ENCODE measurements around the gene SLC26A11.

DNA sequence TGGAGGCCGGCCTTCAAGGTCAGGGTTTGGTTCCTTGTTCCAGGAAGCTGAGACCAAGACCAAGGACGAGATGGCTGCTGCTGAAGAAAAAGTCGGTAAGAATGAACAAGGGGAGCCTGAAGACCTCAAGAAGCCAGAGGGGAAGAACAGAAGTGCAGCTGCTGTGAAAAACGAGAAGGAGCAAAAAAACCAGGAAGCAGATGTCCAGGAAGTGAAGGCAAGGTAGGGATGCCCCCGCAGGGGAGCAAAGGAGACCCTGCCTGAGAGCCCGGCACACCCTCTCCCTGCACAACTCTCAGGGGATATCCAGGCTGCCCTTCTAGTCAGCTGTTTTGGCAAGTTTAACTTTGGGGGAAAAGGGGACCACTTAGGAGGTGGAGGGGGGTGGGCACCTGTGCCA, 69.4 kb downstream of the SLC26A11 start:
- TF ChIP-seq POLR2A (IDR thresholded peaks at IDR 0.05) (no peak), POLR2AphosphoS5 (IDR thresholded peaks at IDR 0.05) (no peak), EP300 (IDR thresholded peaks at IDR 0.05; ENCODE audit: low read depth) (no peak)
- TF ChIP-seq, protein P1, sequence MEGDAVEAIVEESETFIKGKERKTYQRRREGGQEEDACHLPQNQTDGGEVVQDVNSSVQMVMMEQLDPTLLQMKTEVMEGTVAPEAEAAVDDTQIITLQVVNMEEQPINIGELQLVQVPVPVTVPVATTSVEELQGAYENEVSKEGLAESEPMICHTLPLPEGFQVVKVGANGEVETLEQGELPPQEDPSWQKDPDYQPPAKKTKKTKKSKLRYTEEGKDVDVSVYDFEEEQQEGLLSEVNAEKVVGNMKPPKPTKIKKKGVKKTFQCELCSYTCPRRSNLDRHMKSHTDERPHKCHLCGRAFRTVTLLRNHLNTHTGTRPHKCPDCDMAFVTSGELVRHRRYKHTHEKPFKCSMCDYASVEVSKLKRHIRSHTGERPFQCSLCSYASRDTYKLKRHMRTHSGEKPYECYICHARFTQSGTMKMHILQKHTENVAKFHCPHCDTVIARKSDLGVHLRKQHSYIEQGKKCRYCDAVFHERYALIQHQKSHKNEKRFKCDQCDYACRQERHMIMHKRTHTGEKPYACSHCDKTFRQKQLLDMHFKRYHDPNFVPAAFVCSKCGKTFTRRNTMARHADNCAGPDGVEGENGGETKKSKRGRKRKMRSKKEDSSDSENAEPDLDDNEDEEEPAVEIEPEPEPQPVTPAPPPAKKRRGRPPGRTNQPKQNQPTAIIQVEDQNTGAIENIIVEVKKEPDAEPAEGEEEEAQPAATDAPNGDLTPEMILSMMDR (IDR thresholded peaks at IDR 0.05), result no peak

Measured in transverse colon (tissue), 4 donors.